ENCODE results near the gene TMEM109. TPM values are rescaled to one million over a fixed set of nuclear protein-coding genes. Genes with fewer than 3 reads are reported as not detected.

Gene TMEM109
- total RNA-seq, 1 donor from 2014 or later: 64.5 TPM

DNA sequence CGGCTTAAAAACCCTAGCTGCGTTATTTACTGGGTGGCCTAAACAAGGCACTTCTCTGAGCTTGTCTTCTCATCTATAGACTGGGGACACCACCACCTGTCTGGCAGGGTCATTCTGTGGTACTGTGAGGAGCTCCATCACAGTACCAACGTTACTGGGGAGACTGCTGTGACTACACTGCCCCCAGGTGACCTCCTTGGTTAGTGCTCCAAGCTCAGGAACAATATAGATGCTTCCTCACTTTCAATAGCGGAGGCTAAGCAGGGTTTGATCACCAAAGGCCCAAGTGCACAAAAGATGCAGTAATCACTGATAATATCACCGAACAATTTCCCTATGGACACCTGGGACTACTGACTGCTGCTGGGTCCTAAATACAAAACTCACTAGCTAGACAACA is 26.4 kb upstream of the TMEM109 start:
- Histone ChIP-seq H3K27me3 (ENCODE audit: control insufficient read depth, insufficient read depth, low read length) (no peaks in the 10 kb centered on the region), H3K4me3 (ENCODE audit: low read depth, low read length) (no peak overlapping the region), H3K36me3 (ENCODE audit: control insufficient read depth, insufficient read depth, low read length) (no peaks in the 10 kb centered on the region)
- DNase-seq (ENCODE audit: low read depth): no peak
- peak; percentile 60 for TF ChIP-seq CTCF (IDR thresholded peaks at IDR 0.05; ENCODE audit: insufficient read depth, low read length, poor library complexity, severe bottlenecking)

DNA sequence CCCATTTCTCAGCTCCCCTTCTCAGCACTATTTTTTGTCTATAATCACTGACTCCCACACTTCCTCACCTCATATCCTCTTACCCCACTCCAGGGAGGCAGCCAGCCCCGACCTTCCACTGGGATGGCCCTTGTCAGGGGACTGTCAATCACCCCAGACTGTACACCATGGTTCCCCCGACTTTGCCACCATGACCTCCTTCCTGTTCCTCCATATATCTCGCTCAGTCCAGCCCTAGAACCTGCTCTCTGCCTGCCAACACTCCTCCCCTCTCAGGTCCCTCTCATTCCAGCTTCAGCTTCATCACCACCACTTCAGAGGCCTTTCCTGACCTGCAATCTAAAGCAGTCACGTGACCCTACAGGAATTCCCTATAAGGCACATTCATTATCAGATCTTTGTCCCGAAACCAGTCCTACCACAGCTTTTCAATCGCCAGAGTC is 24.1 kb upstream of the TMEM109 start:
- Histone ChIP-seq H3K4me3 (ENCODE audit: low read depth, low read length) (no peak overlapping the region), H3K36me3 (ENCODE audit: control insufficient read depth, insufficient read depth, low read length) (no peaks in the 10 kb centered on the region), H3K27me3 (ENCODE audit: control insufficient read depth, insufficient read depth, low read length) (no peaks in the 10 kb centered on the region)
- no peak for DNase-seq (ENCODE audit: low read depth)
- no peak for TF ChIP-seq CTCF (IDR thresholded peaks at IDR 0.05; ENCODE audit: insufficient read depth, low read length, poor library complexity, severe bottlenecking)

DNA sequence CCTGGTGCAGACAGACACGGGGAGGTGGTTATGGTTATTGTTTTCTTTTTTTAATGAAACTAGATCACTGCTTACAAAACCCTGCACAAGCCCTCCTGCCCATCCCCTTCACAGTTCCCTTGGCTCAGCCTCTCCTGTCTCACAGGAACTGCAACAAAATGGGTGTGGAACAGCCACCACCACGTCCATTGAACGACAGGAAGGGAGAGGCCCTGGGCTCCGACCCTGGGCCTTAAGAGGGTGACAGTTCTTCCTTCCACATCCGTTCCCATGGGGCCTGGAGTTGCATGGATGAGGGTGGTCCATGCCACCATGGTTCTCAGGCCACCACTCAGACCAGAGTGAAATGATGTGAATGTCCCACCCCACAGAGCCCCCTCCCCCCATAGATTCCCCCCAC is 23.3 kb upstream of the TMEM109 start:
- DNase-seq (ENCODE audit: low read depth): no peak
- no peak for TF ChIP-seq CTCF (IDR thresholded peaks at IDR 0.05; ENCODE audit: insufficient read depth, low read length, poor library complexity, severe bottlenecking)
- H3K4me3 ChIP-seq (ENCODE audit: low read depth, low read length): no peak overlapping the region
- H3K36me3 ChIP-seq (ENCODE audit: control insufficient read depth, insufficient read depth, low read length): no peaks in the 10 kb centered on the region
- no peaks in the 10 kb centered on the region for H3K27me3 ChIP-seq (ENCODE audit: control insufficient read depth, insufficient read depth, low read length)

- Histone ChIP-seq H3K4me3 (ENCODE audit: low read depth, low read length) (no peak overlapping the region), H3K27me3 (ENCODE audit: control insufficient read depth, insufficient read depth, low read length) (no peaks in the 10 kb centered on the region), H3K36me3 (ENCODE audit: control insufficient read depth, insufficient read depth, low read length) (no peaks in the 10 kb centered on the region)
- no peak for DNase-seq (ENCODE audit: low read depth)
- TF ChIP-seq CTCF (IDR thresholded peaks at IDR 0.05; ENCODE audit: insufficient read depth, low read length, poor library complexity, severe bottlenecking): no peak
These were observed 22.7 kb upstream of the TMEM109 start for GRCh38 chr11:60891103-60891741.

GRCh38 chr11:60895687-60896086 is 18.3 kb upstream of the TMEM109 start:
- no peak for TF ChIP-seq CTCF (IDR thresholded peaks at IDR 0.05; ENCODE audit: insufficient read depth, low read length, poor library complexity, severe bottlenecking)
- H3K36me3 ChIP-seq (ENCODE audit: control insufficient read depth, insufficient read depth, low read length): peaks cover 6% of the 10 kb centered on the region
- DNase-seq (ENCODE audit: low read depth): no peak
- no peak overlapping the region for H3K4me3 ChIP-seq (ENCODE audit: low read depth, low read length)
- no peaks in the 10 kb centered on the region for H3K27me3 ChIP-seq (ENCODE audit: control insufficient read depth, insufficient read depth, low read length)

DNA sequence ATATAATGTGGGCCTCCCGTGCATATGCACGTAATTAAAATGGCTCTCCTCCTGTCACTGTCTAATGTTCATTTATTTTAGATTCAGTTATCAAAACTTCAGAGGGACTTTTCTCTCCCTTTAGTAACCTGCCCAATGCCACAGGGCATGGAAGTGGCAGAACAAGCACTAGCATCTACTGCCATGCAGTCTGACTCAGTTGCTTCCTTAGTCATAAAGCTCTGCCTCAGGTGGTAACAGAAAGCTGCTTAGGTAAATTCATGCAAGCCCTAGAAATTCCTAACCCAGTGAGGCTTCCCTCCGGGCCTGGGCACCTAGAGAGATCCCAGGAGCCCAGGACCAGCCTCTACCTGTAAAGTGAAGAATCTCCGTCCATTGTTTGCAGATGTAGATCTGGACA is 16.5 kb upstream of the TMEM109 start:
- Histone ChIP-seq H3K4me3 (ENCODE audit: low read depth, low read length) (no peak overlapping the region), H3K27me3 (ENCODE audit: control insufficient read depth, insufficient read depth, low read length) (no peaks in the 10 kb centered on the region), H3K36me3 (ENCODE audit: control insufficient read depth, insufficient read depth, low read length) (peaks cover 7% of the 10 kb centered on the region)
- TF ChIP-seq CTCF (IDR thresholded peaks at IDR 0.05; ENCODE audit: insufficient read depth, low read length, poor library complexity, severe bottlenecking): no peak
- no peak for DNase-seq (ENCODE audit: low read depth)
